Ishikawa (cell line): ENCODE results near the gene YIPF6.

Experiments
- CEBPB ChIP-seq: IDR thresholded peaks from 2 replicates; pipeline ENCODE4 v1.6.1; 2012
- CREB1 ChIP-seq: IDR thresholded peaks from 2 replicates; pipeline ENCODE4 v1.6.1; 2012; ENCODE audit warnings: low read depth
- EGR1 ChIP-seq: IDR thresholded peaks from 2 replicates; pipeline ENCODE4 v1.6.1; 2012
- EP300 ChIP-seq: IDR thresholded peaks from 2 replicates; pipeline ENCODE4 v1.6.1; 2012; ENCODE audit warnings: borderline replicate concordance
- FOXM1 ChIP-seq: IDR thresholded peaks from 2 replicates; pipeline ENCODE4 v1.6.1; 2012; ENCODE audit warnings: low read depth, borderline replicate concordance
- NFIC ChIP-seq: IDR thresholded peaks from 2 replicates; pipeline ENCODE4 v1.6.1; 2012
- RAD21 ChIP-seq: IDR thresholded peaks from 2 replicates; pipeline ENCODE4 v1.6.1; 2012; ENCODE audit warnings: low read depth
- TAF1 ChIP-seq: IDR thresholded peaks from 2 replicates; pipeline ENCODE4 v1.6.1; 2012; ENCODE audit warnings: low read depth, mild to moderate bottlenecking
- TCF12 ChIP-seq: IDR thresholded peaks from 2 replicates; pipeline ENCODE4 v1.6.1; 2012; ENCODE audit warnings: low read depth
- TEAD4 ChIP-seq: IDR thresholded peaks from 2 replicates; pipeline ENCODE4 v1.6.1; 2012
- YY1 ChIP-seq: IDR thresholded peaks from 2 replicates; pipeline ENCODE4 v1.6.1; 2012; ENCODE audit warnings: low read depth
- ZBTB7A ChIP-seq: IDR thresholded peaks from 2 replicates; pipeline ENCODE4 v1.6.1; 2012; ENCODE audit warnings: low read depth
- TF ChIP-seq, protein P1 (sequence below): IDR thresholded peaks from 2 replicates; pipeline ENCODE4 v1.6.1; 2012; ENCODE audit warnings: low read depth, mild to moderate bottlenecking
- TF ChIP-seq, protein P2 (sequence below): IDR thresholded peaks from 2 replicates; pipeline ENCODE4 v1.6.1; 2012
- TF ChIP-seq, protein P3 (sequence below): IDR thresholded peaks from 2 replicates; pipeline ENCODE4 v1.6.1; 2012

Gene YIPF6

GRCh38 chrX:68550193-68550592 lies 51.3 kb downstream of the YIPF6 start:
- no peak for TF ChIP-seq EGR1
- TF ChIP-seq, protein P1, sequence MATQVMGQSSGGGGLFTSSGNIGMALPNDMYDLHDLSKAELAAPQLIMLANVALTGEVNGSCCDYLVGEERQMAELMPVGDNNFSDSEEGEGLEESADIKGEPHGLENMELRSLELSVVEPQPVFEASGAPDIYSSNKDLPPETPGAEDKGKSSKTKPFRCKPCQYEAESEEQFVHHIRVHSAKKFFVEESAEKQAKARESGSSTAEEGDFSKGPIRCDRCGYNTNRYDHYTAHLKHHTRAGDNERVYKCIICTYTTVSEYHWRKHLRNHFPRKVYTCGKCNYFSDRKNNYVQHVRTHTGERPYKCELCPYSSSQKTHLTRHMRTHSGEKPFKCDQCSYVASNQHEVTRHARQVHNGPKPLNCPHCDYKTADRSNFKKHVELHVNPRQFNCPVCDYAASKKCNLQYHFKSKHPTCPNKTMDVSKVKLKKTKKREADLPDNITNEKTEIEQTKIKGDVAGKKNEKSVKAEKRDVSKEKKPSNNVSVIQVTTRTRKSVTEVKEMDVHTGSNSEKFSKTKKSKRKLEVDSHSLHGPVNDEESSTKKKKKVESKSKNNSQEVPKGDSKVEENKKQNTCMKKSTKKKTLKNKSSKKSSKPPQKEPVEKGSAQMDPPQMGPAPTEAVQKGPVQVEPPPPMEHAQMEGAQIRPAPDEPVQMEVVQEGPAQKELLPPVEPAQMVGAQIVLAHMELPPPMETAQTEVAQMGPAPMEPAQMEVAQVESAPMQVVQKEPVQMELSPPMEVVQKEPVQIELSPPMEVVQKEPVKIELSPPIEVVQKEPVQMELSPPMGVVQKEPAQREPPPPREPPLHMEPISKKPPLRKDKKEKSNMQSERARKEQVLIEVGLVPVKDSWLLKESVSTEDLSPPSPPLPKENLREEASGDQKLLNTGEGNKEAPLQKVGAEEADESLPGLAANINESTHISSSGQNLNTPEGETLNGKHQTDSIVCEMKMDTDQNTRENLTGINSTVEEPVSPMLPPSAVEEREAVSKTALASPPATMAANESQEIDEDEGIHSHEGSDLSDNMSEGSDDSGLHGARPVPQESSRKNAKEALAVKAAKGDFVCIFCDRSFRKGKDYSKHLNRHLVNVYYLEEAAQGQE: no peak
- TF ChIP-seq CREB1: no peak
- no peak for TF ChIP-seq NFIC
- TF ChIP-seq, protein P2, sequence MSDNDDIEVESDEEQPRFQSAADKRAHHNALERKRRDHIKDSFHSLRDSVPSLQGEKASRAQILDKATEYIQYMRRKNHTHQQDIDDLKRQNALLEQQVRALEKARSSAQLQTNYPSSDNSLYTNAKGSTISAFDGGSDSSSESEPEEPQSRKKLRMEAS: no peak
- no peak for TF ChIP-seq TCF12
- no peak for TF ChIP-seq FOXM1
- TF ChIP-seq RAD21: no peak
- no peak for TF ChIP-seq TEAD4
- TF ChIP-seq, protein P3, sequence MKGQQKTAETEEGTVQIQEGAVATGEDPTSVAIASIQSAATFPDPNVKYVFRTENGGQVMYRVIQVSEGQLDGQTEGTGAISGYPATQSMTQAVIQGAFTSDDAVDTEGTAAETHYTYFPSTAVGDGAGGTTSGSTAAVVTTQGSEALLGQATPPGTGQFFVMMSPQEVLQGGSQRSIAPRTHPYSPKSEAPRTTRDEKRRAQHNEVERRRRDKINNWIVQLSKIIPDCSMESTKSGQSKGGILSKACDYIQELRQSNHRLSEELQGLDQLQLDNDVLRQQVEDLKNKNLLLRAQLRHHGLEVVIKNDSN: no peak
- no peak for TF ChIP-seq CEBPB
- no peak for TF ChIP-seq EP300
- no peak for TF ChIP-seq TAF1
- TF ChIP-seq YY1: no peak

- TF ChIP-seq, protein P1: no peak
- TF ChIP-seq, protein P3: no peak
- TF ChIP-seq CREB1: no peak
- TF ChIP-seq TEAD4: no peak
- TF ChIP-seq EP300: no peak
- TF ChIP-seq, protein P2: no peak
- TF ChIP-seq FOXM1: no peak
- TF ChIP-seq YY1: no peak
- no peak for TF ChIP-seq TAF1
These were observed 57.2 kb downstream of the YIPF6 start for GRCh38 chrX:68556036-68556435.

DNA sequence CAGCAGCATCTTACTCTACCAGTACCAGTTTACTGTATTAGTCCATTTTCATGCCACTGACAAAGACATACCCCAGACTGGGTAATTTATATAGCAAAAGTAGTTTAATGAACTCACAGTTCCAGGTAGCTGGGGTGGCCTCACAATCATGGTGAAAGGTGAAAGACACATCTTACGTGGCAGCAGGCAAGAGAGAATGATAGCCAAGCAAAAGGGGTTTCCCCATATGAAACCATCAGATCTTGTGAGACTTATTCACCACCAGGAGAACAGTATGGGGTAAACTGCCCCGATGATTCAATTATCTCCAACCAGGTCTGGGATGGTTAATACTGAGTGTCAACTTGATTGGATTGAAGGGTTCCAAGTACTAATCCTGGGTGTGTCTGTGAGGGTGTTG lies 69.3 kb downstream of the YIPF6 start:
- TF ChIP-seq, protein P3: no peak
- TF ChIP-seq CEBPB: no peak
- TF ChIP-seq FOXM1: no peak
- TF ChIP-seq, protein P1: no peak
- no peak for TF ChIP-seq EP300
- no peak for TF ChIP-seq TAF1

GRCh38 chrX:68570598-68570997 lies 71.7 kb downstream of the YIPF6 start:
- TF ChIP-seq EGR1: no peak
- TF ChIP-seq TAF1: no peak
- TF ChIP-seq CREB1: no peak
- TF ChIP-seq YY1: no peak
- TF ChIP-seq FOXM1: no peak

- TF ChIP-seq TCF12: no peak
- TF ChIP-seq, protein P1: no peak
- no peak for TF ChIP-seq EP300
- TF ChIP-seq, protein P3: no peak
- no peak for TF ChIP-seq TAF1
- no peak for TF ChIP-seq CEBPB
- no peak for TF ChIP-seq CREB1
- no peak for TF ChIP-seq EGR1
- TF ChIP-seq ZBTB7A: no peak
- TF ChIP-seq, protein P2: no peak
- TF ChIP-seq RAD21: no peak
- no peak for TF ChIP-seq FOXM1
- TF ChIP-seq TEAD4: no peak
These were observed 72.4 kb downstream of the YIPF6 start for GRCh38 chrX:68571292-68571609.
